GM18870 (cell line): ENCODE measurements around the gene ZBTB47.

Experiments used
- ATAC-seq: cut with Tn5 transposase; IDR thresholded peaks from one replicate; pipeline ENCODE4 v1.9.1; 2021; ENCODE audit warnings: moderate library complexity; ENCODE audit not compliant: unreplicated experiment

ZBTB47 gene

GRCh38 chr3:42664438-42664803 lies 10.9 kb downstream of the ZBTB47 start:
- ATAC-seq = no peak

DNA sequence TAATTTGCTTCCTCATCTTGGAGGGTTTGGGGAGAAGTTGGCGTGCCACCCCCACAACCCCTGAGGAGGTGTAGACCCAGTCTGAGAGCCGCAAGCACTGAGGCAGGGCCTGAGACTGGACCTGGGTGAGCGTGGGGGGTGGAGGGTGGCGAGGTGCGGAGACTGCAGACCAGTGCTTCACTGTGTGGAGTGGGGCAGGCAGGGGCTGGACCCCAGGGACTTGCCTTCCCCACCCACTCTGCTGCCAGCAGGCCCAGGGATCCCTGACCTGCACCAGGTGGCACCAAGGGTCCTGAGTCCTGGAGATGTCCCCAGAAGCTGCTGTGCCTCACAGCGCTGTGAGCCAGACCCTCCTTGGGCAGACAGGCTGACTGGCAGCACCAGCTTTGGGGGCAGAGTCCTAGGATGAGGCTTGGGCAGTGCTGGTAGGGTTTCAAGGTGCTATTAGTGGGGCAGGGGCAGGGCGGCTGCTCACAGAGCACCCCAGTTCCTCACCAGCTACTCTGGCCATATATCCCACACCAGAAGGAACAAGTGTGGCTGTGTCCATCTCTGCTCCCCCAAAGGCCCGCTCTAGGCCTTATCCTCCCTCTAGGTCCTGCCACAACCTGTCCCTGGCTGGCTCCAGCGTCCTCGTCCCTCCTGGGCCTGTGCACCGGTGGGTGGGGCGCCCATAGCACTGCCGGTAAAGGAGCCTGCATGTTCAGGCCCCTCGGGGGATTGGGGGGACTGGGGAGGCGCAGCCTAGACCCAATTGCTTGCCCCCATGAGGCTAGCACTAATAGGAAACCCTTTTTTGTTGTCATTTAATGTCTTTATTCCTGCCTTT lies 11.8 kb downstream of the ZBTB47 start:
- no peak for ATAC-seq

DNA sequence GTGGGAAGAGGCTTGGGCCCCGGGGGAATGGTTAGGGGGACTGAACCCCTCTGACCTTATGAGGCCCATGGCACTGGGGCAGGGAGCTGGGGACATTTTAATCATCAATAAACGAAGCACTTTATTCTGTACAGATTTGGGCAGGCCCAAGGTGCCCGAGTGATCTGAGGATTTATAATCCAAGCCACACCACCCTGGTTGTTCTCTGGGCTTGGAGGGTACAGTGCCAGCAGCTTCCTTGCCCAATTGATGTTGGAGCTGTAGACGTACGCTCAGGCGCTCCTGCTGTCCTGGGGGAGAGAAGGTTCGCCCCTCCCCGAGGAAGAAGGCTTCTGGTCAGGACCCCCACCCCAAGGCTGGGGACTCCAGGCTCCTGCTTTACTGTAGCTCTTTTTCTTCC lies 12.5 kb downstream of the ZBTB47 start:
- ATAC-seq = no peak

DNA sequence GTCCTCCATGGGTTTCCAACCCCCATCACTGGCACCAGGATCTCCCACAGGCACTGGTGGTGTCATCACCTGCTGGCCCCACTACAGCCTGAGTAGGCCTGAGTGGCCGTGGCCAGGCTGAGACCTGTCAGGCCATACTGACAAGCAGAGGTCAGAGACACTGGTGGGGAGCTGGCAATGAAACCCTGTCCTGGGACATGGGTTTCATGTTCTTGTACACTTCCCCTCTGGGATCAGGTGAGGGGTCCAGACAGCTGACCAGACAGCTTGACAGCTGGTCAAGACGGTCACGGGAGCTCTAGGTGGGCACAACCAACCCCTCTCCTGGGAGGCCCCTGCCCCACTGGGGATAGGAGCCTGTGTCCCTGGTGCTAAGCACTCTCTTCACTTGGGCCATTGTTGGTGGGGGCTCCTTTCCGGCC lies 13.1 kb downstream of the ZBTB47 start:
- ATAC-seq = no peak

DNA sequence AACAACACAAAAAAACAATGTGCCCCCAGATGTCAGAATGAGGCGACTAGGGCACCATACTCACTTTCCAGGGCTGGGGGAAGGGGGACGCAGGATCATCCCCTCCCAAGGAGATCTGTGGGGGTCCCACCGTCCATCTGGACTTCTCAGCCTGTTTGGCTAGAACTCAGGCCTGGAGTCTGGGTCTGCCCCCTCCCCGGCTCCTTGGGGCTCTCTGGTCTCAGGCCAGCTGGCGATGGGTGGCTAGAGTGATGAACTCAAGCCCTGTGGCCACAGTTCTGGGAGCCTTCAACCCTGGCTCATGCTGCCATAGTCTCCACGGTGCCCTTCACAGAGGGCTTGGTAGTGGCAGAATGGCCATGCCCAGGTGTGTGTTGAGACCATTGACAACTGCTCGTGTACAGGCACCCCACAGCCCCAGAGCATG lies 13.6 kb downstream of the ZBTB47 start:
- ATAC-seq = no peak

DNA sequence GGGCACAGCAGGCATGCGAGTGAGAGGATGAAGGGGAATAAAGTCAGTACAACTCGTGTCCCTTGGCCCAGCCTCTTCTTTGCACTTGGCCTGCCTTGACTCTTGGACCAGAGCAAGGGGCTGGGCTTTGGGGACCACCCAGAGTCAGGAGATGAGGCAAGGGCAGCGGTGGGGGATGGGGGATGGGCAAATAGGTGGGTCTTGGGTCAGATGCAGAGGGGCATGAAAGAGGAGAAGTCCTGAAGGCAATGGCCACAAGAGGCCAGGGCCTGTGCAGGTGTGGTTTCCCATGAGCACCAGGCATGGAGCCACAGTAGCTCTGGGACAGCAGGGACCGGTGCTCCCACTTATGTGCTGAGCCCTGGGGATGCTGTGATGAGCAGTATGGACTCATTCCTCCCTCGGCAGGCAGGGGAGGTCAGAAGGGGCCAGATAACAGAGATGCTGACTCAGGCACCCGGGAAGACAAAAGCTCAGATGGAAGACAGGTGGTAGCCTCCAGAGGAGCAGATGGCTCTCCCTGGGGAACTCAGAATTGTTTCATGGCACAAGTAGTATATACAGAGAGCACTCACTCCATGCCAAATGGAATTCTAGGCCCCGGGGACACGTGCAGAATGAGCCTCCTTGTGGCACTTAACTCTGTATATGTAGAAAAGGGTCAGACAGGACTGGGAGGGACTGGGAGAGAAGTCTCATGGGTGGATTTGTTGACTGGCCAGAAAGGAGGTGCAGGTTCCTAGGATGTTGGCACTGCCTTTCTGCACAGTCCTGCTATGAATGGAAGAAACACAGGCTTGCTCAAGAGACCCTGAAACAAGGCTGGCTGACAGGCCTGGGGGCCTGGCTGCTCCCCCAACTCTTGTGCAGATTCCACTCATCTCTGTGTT lies 14.3 kb downstream of the ZBTB47 start:
- no peak for ATAC-seq

DNA sequence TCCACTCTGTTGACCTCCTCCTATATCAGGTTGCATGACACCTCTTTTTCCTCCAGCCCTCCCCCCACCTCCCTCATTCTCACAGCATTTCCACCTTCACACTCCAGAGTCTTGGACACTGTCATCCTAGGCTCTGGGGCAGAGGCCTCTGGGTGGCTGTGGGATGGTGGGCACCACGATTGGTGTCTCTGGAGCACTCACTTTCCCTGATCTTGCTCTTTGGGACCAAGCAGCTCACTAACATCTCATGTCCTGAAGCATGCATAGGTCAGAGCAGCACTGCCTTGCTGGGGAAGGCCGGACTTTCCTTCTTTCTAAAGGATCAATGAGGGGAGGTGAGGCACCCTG lies 14.9 kb downstream of the ZBTB47 start:
- ATAC-seq = no peak

- ATAC-seq = no peak
Measured at GRCh38 chr3:42668793-42669217, 15.3 kb downstream of the ZBTB47 start.

- no peak for ATAC-seq
Measured at GRCh38 chr3:42670051-42670576, 16.6 kb downstream of the ZBTB47 start.

- no peak for ATAC-seq
Measured at GRCh38 chr3:42670670-42671069, 17.2 kb downstream of the ZBTB47 start.

DNA sequence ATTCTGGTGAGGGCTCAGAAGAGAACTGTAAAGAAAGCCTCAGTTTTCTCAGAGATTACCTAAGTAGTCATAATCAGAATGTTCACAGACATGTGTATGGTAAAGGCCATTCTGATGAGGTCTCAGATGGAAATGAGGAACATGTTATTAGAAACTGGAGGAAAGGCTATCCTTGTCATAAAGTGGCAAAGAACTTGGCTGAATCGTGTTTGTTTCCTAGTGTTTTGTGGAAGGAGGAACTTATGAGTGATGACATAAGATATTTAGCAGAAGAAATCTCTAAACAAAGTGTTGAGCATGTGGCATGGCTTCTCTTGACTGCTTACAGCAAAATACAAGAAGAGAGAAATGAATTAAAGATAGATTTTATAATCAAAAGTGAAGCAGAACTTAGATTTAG lies 19.0 kb downstream of the ZBTB47 start:
- no peak for ATAC-seq

GRCh38 chr3:42673082-42673481 lies 19.6 kb downstream of the ZBTB47 start:
- ATAC-seq = no peak

DNA sequence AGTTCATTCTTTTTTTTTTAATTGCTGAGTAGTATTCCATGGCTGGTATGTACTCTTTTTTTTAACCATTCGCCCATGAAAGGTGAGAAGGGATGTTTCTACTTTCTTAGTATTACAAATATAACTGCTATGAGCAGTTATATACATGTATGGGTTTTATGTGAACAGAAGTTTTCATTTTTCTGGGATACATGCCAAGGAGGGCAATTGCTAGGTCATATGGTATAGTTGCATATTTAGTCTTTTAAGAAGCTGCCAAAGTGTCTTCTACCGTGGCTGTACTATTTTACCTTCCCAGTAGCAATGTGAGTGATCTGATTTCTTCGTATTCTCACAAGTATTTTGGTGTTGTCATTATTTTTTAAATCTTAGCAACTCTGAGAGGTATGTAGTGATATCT lies 20.6 kb downstream of the ZBTB47 start:
- no peak for ATAC-seq

DNA sequence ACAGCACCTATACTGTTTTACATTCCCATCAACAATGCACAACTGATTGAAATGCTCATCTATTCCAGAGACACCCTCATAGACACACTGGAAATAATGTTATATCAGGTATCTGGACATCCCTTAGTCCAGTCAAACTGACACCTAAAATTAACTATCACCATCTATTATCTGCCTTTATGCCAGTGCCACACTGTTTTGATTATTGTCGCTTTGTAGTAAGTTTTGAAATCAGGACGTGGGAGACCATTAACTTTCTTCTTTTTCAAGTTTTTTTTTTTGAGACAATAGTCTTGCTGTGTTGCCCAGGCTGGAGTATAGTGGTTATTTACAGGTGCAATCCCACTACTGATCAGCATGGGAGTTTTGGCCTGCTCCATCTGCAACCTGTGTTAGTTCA lies 22.4 kb downstream of the ZBTB47 start:
- no peak for ATAC-seq

- ATAC-seq = no peak
Measured at GRCh38 chr3:42678447-42678846, 24.9 kb downstream of the ZBTB47 start.

GRCh38 chr3:42680271-42680670 lies 26.8 kb downstream of the ZBTB47 start:
- no peak for ATAC-seq

GRCh38 chr3:42680806-42681205 lies 27.3 kb downstream of the ZBTB47 start:
- no peak for ATAC-seq

DNA sequence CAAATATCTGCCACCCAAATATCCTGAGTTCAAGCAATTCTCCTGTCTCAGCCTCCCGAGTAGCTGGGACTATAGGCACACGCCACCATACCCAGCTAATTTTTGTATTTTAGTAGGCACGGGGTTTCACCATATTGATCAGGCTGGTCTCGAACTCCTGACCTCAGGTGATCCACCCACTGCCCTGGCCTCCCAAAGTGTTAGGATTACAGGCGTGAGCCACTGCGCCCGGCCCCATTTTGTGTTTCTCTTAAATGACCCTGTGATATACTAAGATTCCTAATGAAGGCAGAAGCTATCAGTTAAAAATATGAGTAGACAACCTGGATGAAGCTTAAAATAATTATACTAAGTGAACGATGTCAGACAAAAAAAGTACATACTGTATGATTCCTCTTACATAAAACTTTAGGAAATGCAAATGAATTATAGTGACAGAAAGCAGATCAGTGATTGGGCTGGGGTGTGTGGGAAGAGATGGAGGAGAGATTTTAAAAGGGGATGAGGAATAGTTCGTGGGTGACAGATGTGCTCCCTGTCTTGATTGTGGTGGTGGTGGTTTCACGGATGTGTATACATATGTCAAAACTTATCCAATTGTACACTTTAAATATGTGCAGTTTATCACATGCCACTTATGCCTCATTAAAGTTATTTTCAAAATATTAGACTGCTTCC lies 28.0 kb downstream of the ZBTB47 start:
- no peak for ATAC-seq

- ATAC-seq = no peak
Measured at GRCh38 chr3:42682301-42683070, 29.0 kb downstream of the ZBTB47 start.

- no peak for ATAC-seq
Measured at GRCh38 chr3:42683875-42684598, 30.5 kb downstream of the ZBTB47 start.
